ENCODE measurements around the gene TMIGD3. TPM values are rescaled to one million over a fixed set of nuclear protein-coding genes. Genes with fewer than 3 reads are reported as not detected.

Gene TMIGD3
- total RNA-seq, 1 experiment from 2014 or later: not detected

DNA sequence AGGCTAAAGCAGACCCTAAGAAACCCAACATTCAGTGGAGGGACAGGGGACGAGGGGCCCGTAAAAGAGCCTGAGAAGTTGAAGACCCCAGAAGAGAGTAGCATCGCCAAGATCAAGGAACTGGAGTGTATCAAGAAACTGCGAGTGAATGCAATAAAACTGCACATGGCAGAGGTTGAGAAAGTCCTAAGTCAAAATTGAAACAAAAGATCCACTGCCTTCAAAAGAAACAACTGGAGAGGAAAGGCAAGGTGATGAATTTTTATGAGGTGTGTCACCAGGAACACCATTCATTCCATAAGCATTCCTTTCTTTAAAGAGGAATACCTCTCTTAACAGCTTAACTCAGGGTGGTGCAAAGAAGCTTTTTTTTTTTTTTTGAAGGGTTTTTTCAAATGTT, 38.3 kb upstream of the TMIGD3 start:
- ATAC-seq: peak; percentile 95
- Histone ChIP-seq H3K4me1 (ENCODE audit: insufficient read depth, low read length) (peaks cover 23% of the 10 kb centered on the region), H3K79me2 (ENCODE audit: low read length) (no peaks in the 10 kb centered on the region), H3K27me3 (ENCODE audit: low read length) (no peaks in the 10 kb centered on the region), H3K36me3 (ENCODE audit: low read depth, low read length) (no peaks in the 10 kb centered on the region), H3K9me2 (replicated peaks; ENCODE audit: low read length) (peaks cover 5% of the 10 kb centered on the region; the same call in 1 of the 2 replicates), H3F3A (ENCODE audit: low read length, unreplicated experiment) (no peaks in the 10 kb centered on the region), H3K4me3 (ENCODE audit: low read length) (no peak overlapping the region), H2AFZ (ENCODE audit: low read length) (peak overlapping the region; percentile 40), H3K9ac (ENCODE audit: low read length) (no peak overlapping the region), H3K27ac (ENCODE audit: low read length) (no peak overlapping the region), H3K9me3 (ENCODE audit: low read length) (no peaks in the 10 kb centered on the region), H4K20me1 (ENCODE audit: low read length) (no peaks in the 10 kb centered on the region), H3K4me2 (ENCODE audit: low read length) (peak overlapping the region; percentile 32)
- CTCF ChIA-PET: no interaction called here
- POLR2A ChIA-PET (ENCODE audit: unreplicated experiment): interaction anchor here (0.6 kb wide), 3 partner anchors 19 to 78 kb away, joined by 3 to 6 read pairs (median 5); partner anchors contain the start of gene RAP1A
- intact Hi-C loops (cut with micrococcal nuclease): no loop called here
- DNase-seq: peak; percentile 69
- BruUV-seq (replicated peaks): no TSS peak
- TF ChIP-seq, protein P1, sequence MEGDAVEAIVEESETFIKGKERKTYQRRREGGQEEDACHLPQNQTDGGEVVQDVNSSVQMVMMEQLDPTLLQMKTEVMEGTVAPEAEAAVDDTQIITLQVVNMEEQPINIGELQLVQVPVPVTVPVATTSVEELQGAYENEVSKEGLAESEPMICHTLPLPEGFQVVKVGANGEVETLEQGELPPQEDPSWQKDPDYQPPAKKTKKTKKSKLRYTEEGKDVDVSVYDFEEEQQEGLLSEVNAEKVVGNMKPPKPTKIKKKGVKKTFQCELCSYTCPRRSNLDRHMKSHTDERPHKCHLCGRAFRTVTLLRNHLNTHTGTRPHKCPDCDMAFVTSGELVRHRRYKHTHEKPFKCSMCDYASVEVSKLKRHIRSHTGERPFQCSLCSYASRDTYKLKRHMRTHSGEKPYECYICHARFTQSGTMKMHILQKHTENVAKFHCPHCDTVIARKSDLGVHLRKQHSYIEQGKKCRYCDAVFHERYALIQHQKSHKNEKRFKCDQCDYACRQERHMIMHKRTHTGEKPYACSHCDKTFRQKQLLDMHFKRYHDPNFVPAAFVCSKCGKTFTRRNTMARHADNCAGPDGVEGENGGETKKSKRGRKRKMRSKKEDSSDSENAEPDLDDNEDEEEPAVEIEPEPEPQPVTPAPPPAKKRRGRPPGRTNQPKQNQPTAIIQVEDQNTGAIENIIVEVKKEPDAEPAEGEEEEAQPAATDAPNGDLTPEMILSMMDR (conservative IDR thresholded peaks at IDR 0.05; ENCODE audit: low read depth, low read length): no peak
- TF ChIP-seq EZH2 (IDR thresholded peaks at IDR 0.05; ENCODE audit: low read length, unreplicated experiment): no peak
- TF ChIP-seq EZH2phosphoT487 (IDR thresholded peaks at IDR 0.05; ENCODE audit: borderline replicate concordance, low read length): no peak

DNA sequence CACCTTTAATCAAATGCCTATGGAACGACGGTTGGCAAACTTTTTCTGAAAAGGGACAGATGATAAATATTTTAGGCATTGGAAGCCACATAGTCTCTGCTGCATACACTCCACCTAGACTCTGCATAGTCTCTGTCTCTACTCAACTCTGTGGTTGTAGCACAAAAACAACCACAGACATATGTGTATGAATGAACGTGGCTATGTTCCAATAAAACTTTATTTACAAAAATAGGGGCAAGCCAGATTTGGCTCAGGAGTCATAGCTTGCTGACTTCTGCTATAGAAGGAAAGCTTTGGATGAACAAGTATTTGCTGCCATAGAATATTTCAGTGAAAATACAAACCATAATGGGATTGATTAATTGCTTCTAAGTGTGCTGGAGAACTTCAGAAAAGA, 37.5 kb upstream of the TMIGD3 start:
- no peaks in the 10 kb centered on the region for H4K20me1 ChIP-seq (ENCODE audit: low read length)
- DNase-seq (no peak), ATAC-seq (no peak)
- no peak overlapping the region for H3K4me2 ChIP-seq (ENCODE audit: low read length)
- H3K4me3 ChIP-seq (ENCODE audit: low read length): no peak overlapping the region
- no peaks in the 10 kb centered on the region for H3K27me3 ChIP-seq (ENCODE audit: low read length)
- intact Hi-C loops (cut with micrococcal nuclease): no loop called here
- no peaks in the 10 kb centered on the region for H3K9me3 ChIP-seq (ENCODE audit: low read length)
- no peaks in the 10 kb centered on the region for H3K36me3 ChIP-seq (ENCODE audit: low read depth, low read length)
- no peaks in the 10 kb centered on the region for H3K79me2 ChIP-seq (ENCODE audit: low read length)
- no peaks in the 10 kb centered on the region for H3F3A ChIP-seq (ENCODE audit: low read length, unreplicated experiment)
- CTCF ChIA-PET: no interaction called here
- H3K9me2 ChIP-seq (replicated peaks; ENCODE audit: low read length): peaks cover 5% of the 10 kb centered on the region; the same call in 1 of the 2 replicates
- POLR2A ChIA-PET (ENCODE audit: unreplicated experiment): interaction anchor here (0.6 kb wide), 1 partner anchor 78 kb away, joined by 5 read pairs; the partner anchor contains the start of gene RAP1A
- H2AFZ ChIP-seq (ENCODE audit: low read length): no peak overlapping the region
- H3K9ac ChIP-seq (ENCODE audit: low read length): no peak overlapping the region
- H3K4me1 ChIP-seq (ENCODE audit: insufficient read depth, low read length): peaks cover 23% of the 10 kb centered on the region
- no TSS peak for BruUV-seq (replicated peaks)
- no peak overlapping the region for H3K27ac ChIP-seq (ENCODE audit: low read length)
- no peak for TF ChIP-seq EZH2phosphoT487 (IDR thresholded peaks at IDR 0.05; ENCODE audit: borderline replicate concordance, low read length)
- no peak for TF ChIP-seq EZH2 (IDR thresholded peaks at IDR 0.05; ENCODE audit: low read length, unreplicated experiment)
- TF ChIP-seq, protein P1 (conservative IDR thresholded peaks at IDR 0.05; ENCODE audit: low read depth, low read length): no peak

DNA sequence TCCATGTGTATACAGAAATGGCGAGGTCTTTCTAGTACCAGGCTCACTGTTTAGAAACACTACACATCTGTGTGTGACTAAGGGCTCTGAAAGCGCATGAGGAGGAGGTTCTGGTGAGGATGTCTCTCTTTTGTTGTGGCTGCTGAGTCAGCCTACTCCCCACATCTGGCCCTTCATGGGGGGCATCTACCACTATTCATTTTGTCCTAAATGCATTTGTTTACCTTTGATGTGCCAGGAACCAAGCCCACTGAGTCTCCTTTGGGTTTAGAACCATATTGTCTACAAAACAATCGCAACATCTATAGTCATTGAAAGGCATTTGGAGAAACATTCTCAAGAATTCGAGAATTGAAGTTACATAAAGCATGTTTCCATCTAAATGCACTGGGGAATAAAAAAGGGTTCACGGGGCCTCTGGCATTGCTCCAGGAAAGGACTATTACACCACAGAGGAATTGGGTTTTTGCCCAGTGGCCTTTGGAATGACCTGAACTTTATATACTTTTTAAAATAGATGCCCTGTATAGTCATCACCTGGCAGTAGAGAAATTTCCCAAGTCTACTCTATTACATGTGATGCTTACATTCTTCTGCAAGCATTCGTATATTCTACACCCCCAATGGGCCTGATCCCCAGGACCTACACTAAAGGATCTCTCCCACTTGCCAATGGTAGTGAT, 35.1 kb upstream of the TMIGD3 start:
- no peaks in the 10 kb centered on the region for H3K9me3 ChIP-seq (ENCODE audit: low read length)
- H3K9ac ChIP-seq (ENCODE audit: low read length): no peak overlapping the region
- no peaks in the 10 kb centered on the region for H3K9me2 ChIP-seq (replicated peaks; ENCODE audit: low read length)
- no peak overlapping the region for H3K27ac ChIP-seq (ENCODE audit: low read length)
- intact Hi-C loops (cut with micrococcal nuclease): no loop called here
- TF ChIP-seq EZH2phosphoT487 (IDR thresholded peaks at IDR 0.05; ENCODE audit: borderline replicate concordance, low read length): no peak
- TF ChIP-seq EZH2 (IDR thresholded peaks at IDR 0.05; ENCODE audit: low read length, unreplicated experiment): no peak
- TF ChIP-seq, protein P1 (conservative IDR thresholded peaks at IDR 0.05; ENCODE audit: low read depth, low read length): no peak
- ChIA-PET CTCF (no interaction called here), POLR2A (ENCODE audit: unreplicated experiment) (no interaction called here)
- H3K4me3 ChIP-seq (ENCODE audit: low read length): no peak overlapping the region
- H3K4me1 ChIP-seq (ENCODE audit: insufficient read depth, low read length): peaks cover 23% of the 10 kb centered on the region
- H3K79me2 ChIP-seq (ENCODE audit: low read length): no peaks in the 10 kb centered on the region
- H3F3A ChIP-seq (ENCODE audit: low read length, unreplicated experiment): no peaks in the 10 kb centered on the region
- no peaks in the 10 kb centered on the region for H3K36me3 ChIP-seq (ENCODE audit: low read depth, low read length)
- ATAC-seq: no peak
- H3K4me2 ChIP-seq (ENCODE audit: low read length): 0 out of 2 replicates have a peak overlapping the region, but pooled peaks have one; percentile 4
- no peaks in the 10 kb centered on the region for H3K27me3 ChIP-seq (ENCODE audit: low read length)
- peak; percentile 53 for DNase-seq
- no peak overlapping the region for H2AFZ ChIP-seq (ENCODE audit: low read length)
- H4K20me1 ChIP-seq (ENCODE audit: low read length): no peaks in the 10 kb centered on the region
- BruUV-seq (replicated peaks): no TSS peak

Measured in PC-3 (cell line).